Sigmoid colon (tissue), 4 donors: ENCODE data around the gene NAT14.

ENCODE experiments used
- CTCF ChIP-seq, 4 experiments: fragments of 450-650 bp in 3 of 4; fragments of 200-600 bp in 1 of 4; IDR thresholded peaks; one replicate each; pipeline ENCODE4 v1.5.1; 2016 to 2019; ENCODE audit warnings: antibody characterized with exemption in 4 of 4, mild to moderate bottlenecking in 3 of 4, moderate library complexity in 2 of 4
- POLR2A ChIP-seq, 2 donors: fragments of 450-650 bp; IDR thresholded peaks; one replicate each; pipeline ENCODE4 v1.6.1; 2016; ENCODE audit warnings: antibody characterized with exemption in 2 of 2, mild to moderate bottlenecking in 2 of 2, moderate library complexity in 2 of 2
- POLR2AphosphoS5 ChIP-seq, 4 donors: sonication (generic); formaldehyde crosslinking; IDR thresholded peaks; one replicate each; pipeline ENCODE4 v1.6.1; 2017; ENCODE audit warnings: antibody characterized with exemption in 4 of 4

GRCh38 chr19:55516878-55517620 lies 32.1 kb downstream of the NAT14 start:
- TF ChIP-seq CTCF (IDR thresholded peaks at IDR 0.05) (peak; percentile 82 to 93 (median 92)), POLR2AphosphoS5 (IDR thresholded peaks at IDR 0.05) (peak in 3 of 4 donors; percentile 36 to 43 (median 42)), POLR2A (IDR thresholded peaks at IDR 0.05) (peak in 1 of 2 donors; percentile 39)
